NCI-H446 treated with DMSO at 0.1 percent for 48 hours (cell line): ENCODE measurements around the gene CROCC2.
A peak's percentile ranks its signal among the peaks of the same experiment; 100 is the strongest.

Experiments used
- DNase-seq: peaks from one replicate; lab custom pipeline; 2025; lab: John Stamatoyannopoulos, UW

Gene CROCC2

GRCh38 chr2:241000831-241001321 is 94.7 kb downstream of the CROCC2 start:
- no peak for DNase-seq

- DNase-seq: no peak
These were observed 95.5 kb downstream of the CROCC2 start for GRCh38 chr2:241001413-241002274.

GRCh38 chr2:241002275-241003046 is 96.3 kb downstream of the CROCC2 start:
- DNase-seq: no peak

- no peak for DNase-seq
These were observed 96.9 kb downstream of the CROCC2 start for GRCh38 chr2:241003047-241003360.

GRCh38 chr2:241003369-241003768 is 97.2 kb downstream of the CROCC2 start:
- no peak for DNase-seq

GRCh38 chr2:241003830-241004564 is 97.9 kb downstream of the CROCC2 start:
- no peak for DNase-seq

- no peak for DNase-seq
These were observed 99.4 kb downstream of the CROCC2 start for GRCh38 chr2:241005569-241005968.

GRCh38 chr2:241006412-241006811 is 100.3 kb downstream of the CROCC2 start:
- no peak for DNase-seq

GRCh38 chr2:241007111-241007510 is 101.0 kb downstream of the CROCC2 start:
- no peak for DNase-seq

GRCh38 chr2:241007880-241008710 is 102.0 kb downstream of the CROCC2 start:
- DNase-seq: no peak

- no peak for DNase-seq
These were observed 102.6 kb downstream of the CROCC2 start for GRCh38 chr2:241008711-241009121.

- DNase-seq: no peak
These were observed 103.1 kb downstream of the CROCC2 start for GRCh38 chr2:241009191-241009590.

- peak; percentile 30 for DNase-seq
These were observed 103.7 kb downstream of the CROCC2 start for GRCh38 chr2:241009601-241010530.

- DNase-seq: no peak
These were observed 104.6 kb downstream of the CROCC2 start for GRCh38 chr2:241010531-241011295.

GRCh38 chr2:241011296-241011600 is 105.1 kb downstream of the CROCC2 start:
- no peak for DNase-seq

GRCh38 chr2:241011751-241012510 is 105.8 kb downstream of the CROCC2 start:
- no peak for DNase-seq

GRCh38 chr2:241014224-241014623 is 108.1 kb downstream of the CROCC2 start:
- DNase-seq: no peak

GRCh38 chr2:241014764-241015163 is 108.6 kb downstream of the CROCC2 start:
- no peak for DNase-seq

GRCh38 chr2:241015439-241015838 is 109.3 kb downstream of the CROCC2 start:
- DNase-seq: no peak
